HG02981 (cell line): Measurements from ENCODE around the gene GET4.
"Not testable (repeated sequence)": the region's sequence is repeated elsewhere in the genome, so short reads cannot be mapped to it uniquely, and the experiment has no call there.

Experiments
- ATAC-seq: cut with Tn5 transposase; IDR thresholded peaks from one replicate; pipeline ENCODE4 v1.9.1; 2021; ENCODE audit warnings: mild to moderate bottlenecking, moderate library complexity; ENCODE audit not compliant: unreplicated experiment

The GET4 gene

DNA sequence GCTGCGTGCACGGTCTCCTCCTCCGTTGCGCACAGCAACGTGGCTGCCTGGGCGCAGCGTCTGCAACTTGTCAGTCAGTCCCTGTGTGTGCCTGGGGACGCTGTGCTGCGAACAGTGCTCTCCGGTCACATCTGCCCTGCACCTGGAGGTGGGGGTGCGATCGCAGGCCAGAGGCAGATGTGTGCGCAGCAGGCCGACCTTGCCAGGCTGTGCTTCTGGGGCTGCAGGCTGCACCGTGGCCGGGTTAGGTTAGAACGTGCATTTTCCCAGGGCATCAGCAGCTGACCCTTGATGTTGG lies 8.2 kb upstream of the GET4 start:
- ATAC-seq: no peak

DNA sequence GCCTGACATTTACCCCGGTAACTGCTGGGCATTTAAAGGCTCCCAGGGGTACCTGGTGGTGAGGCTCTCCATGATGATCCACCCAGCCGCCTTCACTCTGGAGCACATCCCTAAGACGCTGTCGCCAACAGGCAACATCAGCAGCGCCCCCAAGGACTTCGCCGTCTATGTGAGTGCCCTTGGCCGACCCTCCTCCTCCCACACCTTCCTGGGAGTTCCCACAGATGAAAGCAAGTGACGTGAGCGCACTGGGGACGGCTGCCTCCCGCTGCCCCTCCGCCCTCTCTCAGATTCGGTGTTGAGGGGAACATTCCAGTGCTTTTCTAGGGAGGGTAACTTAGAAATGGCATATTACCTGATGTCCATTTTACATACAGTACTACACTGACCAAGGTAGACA lies 7.0 kb upstream of the GET4 start:
- ATAC-seq: no peak

DNA sequence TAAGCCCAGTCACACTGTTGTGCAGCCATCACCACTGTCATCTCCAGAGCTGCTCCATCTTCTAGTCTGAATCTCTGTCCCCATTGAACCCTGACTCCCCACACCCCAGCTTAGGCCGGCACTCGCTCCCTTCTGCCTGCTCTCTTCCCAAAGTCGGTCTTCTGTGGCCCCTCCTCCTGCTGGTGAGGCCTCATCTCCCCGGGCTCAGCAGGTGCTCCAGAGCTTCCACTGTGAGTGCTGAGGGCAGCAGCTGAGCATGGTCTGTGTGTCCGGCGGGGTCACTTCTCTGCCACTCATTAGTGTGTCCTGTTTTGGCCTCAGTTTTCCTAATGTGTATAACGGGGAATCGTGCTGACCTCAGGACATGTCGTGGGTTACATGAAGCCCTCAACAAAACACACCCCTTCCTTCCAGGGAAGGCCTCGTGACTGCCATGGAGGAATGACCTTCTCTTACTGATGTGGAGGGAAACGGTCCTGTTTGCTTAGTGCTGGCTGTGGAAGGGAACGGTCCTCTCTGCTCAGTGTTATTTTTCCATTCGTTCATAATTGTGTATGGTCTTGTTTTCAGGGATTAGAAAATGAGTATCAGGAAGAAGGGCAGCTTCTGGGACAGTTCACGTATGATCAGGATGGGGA lies 4.3 kb upstream of the GET4 start:
- no peak for ATAC-seq

DNA sequence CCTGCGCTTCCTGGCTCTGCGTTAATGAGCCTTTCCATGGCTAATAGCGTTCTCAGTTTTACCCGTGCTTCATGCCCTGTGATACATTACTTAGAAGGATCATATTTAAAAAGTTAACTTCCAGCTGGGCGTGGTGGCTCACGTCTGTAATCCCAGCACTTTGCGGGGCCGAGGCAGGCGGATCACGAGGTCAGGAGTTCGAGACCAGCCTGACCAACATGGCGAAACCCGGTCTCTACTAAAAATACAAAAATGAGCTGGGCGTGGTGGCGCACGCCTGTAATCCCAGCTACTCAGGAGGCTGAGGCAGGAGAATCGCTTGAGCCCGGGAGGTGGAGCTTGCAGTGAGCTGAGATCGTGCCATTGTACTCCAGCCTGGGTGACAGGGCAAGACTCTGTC lies 3.7 kb upstream of the GET4 start:
- not testable (repeated sequence) for ATAC-seq

DNA sequence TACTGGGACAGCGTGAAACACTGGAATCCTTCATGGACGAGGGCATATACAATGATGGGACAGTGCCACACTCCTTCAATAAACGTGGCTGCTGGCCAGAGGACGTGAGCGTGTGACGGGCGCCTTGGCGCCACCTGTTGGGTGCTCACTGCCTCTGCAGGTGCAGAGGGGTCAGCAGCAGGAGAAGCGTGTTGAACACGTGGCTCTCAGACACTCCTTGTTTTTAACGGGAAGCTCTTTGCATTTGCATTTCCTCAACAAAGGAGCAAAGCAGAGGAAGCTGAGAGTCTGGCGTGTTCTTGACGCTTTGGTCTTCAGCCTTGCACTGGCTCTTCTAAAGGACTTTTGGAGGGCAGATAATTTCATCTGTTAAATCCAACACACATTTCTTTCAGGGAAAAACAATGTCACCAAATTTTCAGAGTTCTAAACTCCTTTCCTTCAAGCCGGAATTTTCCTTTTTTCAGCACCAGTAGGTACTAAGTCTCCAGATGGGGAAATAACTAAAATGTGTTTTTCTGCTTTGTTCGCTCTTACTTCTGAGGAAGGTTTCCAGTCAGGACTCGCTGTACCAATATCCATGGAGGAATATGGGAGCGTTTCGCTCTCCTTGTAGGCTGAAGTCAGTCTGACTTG lies 2.9 kb upstream of the GET4 start:
- ATAC-seq: no peak

DNA sequence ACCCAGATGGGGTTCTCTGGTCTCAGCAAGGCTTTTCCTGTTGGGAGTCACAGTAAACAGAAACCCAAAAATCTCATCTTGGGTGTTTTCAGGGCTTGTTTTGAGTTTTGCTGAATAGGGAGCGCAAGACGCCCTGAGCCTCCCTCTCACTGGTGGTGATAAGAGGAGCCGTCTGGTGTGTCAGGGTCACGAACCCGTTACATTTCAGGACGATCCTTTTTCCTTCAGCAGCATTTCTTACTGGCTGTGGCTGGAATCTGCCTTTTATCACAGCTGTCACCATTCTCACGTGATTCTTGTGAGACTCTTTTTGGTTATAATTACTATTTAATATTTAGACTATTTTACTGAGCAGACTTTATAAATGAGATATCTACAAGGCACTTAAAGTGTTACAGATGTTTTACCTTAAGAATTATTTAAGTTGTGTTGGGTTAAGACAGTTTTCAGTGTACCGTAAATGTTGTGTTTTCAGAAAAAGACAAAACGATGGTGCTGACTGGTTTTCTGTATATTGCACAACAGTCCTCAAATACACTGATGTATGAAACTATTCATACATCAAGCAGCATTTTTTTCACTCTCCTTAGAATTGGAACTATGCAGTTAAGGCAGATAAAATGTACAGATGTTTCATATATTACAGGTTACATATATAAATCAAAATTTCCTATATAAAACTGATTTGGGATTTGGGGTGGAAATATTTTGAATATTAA lies 2.2 kb upstream of the GET4 start:
- no peak for ATAC-seq

DNA sequence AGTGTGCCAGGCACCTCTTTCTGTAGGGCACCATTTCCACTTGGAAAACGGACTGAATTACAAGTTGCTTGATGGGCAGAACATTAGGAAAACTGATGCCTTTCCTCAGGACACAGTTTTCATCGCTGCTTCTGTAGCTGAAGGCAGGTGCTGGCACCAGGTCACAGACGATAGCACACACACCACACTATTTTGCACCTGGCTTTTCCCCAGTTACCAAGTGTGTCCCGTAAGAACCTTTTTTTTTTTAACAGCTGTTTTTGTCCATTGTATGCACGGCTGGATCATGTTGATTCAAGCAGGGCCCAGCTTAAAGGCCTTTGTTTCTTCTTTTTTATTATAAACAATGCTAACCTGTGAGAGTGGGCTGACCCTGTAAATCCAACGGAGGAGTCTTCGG lies 1.3 kb upstream of the GET4 start:
- ATAC-seq: no peak

DNA sequence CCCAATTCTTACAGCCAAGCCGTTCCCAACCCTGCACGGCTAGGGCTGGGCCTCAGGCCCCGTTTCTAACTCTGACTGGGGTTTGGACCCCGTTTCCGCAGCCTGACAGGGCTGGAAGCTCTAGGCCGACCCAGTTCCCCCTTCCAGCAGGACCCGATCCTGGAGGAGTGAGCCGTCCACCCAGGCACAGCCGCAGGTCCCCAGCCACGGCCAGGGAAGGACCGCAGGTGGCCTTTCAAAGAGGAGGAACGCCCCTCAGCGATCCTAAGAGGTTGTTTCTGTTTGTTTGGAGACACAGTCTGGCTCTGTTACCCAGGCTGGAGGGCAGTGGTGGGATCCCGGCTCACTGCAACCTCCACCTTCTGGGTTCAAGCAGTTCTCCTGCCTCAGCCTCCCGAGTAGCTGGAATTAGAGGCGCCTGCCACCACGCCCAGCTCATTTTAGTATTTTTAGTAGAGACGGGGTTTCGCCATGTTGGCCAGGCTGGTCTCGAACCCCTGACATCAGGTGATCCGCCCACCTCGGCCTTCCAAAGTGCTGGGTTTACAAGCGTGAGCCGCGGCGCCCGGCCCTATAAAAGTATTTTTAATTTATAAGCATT lies 778 bp upstream of the GET4 start:
- ATAC-seq: no peak

DNA sequence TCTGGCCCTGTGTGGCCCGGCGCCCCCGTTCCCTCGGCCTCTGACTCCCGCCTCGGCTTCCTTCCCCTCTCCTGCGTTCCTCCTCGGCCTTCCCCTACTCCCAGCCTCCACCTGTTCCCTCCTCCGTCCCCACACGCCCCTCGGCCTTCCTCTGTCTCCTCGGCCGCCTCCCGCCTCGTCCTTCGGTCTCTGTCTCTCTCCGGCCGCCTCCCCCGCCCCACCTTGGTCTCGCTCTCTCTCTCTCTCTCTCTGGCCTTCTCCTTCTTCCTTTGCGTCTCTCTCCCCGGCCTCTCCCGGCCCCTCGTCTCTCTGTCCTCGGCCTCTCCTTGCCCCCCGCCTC lies 588 bp downstream of the GET4 start:
- peak; percentile 19 for ATAC-seq

DNA sequence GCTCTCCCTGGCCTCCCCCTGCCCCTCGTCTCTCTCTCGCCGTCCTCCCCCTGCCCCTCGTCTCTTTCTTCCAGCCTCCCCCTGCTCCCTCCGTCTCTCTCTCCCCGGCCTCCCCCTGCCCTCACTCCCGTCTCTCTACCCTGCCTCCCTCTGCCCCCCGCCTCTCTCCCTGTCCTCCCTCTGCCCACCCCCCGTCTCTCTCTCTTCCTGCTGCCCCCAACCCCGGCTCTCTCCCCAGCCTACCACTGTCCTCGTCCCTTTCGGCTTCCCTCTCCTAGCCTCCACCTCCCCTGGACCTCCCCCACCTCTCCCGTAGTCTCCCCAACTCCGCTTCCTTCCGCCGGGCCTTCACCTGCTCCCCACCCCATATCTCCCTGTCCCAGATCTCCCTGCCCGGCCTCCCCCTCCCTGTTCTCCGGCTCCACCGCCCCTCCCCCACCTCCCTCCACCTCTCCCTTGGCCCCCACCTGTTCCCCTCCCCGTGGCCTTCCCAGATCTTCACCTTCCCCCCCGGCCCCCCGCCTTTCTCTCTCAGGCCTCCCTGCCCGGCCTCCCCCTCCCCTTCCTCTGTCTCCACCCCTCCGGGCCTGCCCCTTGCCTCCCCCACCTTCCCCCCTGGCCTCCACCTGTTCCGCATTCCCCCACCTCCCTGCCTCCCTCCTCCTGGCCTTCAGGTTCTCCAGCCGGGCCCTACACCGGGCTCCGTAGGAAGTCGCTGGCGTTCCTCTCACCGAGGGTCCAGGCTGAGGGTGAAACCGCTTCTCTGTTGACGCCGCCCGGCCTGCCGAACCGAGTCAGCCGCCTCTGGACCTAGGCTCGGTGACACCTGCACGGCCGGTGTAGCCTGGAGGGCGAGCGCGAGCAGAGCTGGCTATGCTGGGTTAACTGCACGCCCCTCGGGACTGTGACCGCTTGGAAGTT lies 1.2 kb downstream of the GET4 start:
- ATAC-seq: no peak

DNA sequence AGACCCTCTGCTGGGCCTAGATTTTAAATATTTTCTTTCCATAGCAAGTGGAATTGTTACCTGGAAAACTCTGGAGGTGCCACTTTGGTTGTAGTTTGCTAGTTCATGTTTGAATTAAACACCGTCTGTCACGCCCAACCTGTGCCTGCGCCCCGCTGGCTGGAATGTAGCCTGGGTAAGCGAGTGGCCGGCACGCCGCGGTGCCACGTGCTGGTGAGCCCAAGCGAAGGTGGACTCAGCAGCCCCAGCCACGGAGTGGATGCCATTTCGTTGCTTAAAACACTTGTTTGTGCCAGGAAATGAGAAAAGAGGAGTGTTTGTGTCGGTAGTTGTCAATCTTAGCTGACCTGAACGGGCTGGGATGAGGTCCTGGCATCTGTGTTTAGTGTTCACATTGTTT lies 2.7 kb downstream of the GET4 start:
- ATAC-seq: no peak

DNA sequence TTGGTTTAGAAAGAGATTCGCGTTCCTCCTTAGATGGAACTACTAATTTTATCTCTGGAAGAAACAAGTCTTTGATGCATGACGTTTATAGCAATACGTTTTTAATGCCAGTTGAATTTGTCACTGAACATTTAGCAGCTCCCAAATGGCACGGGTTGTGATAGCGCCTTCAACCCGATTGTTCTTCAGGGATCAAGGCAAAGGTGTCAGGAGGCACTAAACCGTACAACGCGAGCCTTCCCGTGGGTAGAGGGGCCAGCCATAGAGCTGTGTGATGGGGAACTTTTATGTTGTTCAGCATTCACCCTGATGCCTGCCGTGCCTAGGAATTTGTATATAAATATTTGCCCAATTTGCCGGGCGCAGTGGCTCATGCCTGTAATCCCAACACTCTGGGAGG lies 3.4 kb downstream of the GET4 start:
- ATAC-seq: no peak

DNA sequence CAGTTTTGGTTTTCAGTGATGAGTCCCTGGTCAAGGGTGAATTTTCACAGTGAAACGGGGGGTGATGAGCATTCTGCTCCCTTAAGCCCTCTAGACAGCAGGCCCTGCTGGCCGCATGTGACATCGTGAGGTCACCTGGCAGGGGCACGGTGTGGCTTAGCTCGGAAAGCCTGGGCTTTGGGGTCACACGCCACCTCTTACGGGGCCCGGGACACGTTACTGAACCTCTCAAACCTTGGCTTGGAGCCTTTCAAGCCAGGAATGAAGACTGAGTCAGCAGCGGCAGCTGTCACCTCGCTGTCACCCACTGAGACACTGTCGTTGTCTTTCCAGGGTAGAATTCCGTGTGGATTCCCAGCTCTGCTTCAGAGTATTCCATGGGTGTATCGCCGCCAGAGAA lies 4.1 kb downstream of the GET4 start:
- no peak for ATAC-seq

DNA sequence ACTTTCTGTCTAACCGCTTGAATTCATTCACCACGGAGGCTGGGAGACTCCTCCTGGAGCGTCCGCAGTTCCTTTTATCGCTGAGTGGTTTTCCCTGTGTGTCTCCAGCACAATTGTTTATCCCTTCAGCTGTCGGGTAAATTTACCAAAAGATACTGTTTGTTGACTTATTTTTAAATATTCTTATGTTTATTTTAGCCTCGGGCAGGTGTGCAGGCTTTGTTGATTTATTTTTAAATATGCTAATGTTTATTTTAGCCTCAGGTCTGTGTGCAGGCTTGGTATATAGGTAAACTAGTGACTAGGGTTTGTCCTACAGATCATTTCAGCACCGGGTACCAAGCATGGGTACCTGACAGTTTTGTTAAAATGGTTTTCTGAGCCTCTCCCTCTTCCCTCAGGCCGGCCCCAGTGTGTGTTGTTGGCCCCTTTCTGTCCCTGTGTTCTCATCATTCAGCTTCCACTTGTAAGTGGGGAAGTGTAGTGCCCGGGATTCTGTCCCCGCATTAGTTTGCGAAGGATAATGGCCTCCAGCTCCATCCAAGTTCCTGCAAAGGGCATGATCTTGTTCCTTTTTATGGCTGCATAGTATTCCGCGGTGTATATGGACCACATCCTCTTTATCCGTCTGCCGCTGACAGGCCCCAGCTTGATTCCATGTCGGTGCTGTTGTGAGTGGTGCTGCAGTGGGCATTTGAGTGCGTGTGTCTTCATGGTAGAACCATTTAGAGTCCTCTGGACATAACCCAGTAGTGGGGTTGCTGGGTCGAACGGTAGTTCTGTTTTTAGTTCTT lies 5.3 kb downstream of the GET4 start:
- ATAC-seq: no peak

DNA sequence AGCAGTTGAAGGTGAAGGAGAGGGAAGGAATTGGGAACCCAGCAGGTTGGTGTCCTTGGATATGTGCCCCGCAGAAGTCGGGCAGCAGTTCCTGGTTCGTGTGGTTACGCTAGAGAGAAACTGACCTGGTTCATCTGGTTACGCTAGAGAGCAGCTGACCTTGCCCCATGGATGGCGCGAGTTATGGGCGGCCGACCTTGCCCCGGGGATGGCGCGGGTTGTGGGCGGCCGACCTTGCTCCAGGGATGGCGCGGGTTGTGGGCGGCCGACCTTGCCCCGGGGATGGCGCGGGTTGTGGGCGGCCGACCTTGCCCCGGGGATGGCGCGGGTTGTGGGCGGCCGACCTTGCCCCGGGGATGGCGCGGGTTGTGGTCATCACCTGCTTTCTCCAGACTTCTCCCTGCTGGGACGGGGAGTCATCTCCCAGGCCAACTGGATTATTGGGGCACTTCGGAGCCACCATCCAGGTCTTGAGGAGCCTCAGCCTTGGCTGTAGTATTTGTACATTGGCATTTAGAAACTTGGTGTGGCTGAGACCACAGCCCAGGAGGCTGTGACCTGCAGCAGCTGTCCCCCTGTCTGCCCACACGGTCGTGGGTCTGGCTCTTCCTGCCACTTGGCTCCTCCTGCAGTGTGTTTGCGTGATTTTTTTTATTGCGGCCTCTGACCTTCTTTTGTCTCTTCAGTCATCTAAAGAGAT lies 6.1 kb downstream of the GET4 start:
- ATAC-seq: no peak

DNA sequence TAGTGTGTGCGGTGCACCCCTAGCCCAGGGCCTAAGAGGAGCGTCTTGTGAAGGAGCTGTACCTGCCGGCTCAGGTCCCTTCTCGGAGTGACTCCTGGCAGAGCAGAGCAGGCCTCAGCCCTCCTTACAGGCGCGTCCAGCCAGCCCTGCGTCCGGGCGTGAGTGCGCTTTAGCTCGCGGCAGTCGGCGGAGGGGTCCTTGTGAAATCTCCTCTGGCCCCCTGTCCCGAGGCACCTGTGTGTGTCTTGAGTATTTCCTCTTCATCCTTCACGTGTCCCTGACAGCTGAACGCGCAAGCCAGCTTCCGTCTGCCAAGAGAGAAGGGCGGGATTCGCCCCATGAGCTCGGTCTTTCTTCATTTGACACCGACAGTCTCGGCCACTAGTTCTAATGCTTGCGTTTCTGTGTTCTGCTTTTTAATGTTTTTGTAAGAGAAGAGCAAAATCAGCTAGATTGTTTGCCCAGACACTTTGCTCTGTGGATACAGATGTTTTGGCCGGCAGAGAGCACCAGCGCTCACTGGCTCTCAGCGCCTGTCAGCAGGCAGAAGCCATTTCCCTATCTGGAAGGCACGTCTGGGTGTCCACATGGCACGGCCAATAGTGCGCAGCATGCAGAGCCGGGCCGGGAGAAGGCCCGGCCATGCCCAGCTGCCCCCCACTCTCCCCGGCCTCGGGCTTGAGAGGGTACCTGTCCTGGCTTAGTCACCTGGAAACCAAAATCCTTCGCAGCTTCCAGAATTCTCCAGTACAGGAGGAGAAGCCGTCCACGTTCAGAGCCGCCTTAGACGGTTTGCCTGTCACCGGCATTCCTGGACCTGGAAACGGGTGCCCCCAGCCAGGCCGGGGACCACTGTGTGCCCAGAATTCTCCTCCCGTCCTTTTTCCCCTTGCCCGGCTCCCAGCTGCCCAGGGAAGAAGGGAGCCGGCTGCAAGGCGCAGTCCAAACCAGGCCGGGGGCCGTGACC lies 7.0 kb downstream of the GET4 start:
- no peak for ATAC-seq

DNA sequence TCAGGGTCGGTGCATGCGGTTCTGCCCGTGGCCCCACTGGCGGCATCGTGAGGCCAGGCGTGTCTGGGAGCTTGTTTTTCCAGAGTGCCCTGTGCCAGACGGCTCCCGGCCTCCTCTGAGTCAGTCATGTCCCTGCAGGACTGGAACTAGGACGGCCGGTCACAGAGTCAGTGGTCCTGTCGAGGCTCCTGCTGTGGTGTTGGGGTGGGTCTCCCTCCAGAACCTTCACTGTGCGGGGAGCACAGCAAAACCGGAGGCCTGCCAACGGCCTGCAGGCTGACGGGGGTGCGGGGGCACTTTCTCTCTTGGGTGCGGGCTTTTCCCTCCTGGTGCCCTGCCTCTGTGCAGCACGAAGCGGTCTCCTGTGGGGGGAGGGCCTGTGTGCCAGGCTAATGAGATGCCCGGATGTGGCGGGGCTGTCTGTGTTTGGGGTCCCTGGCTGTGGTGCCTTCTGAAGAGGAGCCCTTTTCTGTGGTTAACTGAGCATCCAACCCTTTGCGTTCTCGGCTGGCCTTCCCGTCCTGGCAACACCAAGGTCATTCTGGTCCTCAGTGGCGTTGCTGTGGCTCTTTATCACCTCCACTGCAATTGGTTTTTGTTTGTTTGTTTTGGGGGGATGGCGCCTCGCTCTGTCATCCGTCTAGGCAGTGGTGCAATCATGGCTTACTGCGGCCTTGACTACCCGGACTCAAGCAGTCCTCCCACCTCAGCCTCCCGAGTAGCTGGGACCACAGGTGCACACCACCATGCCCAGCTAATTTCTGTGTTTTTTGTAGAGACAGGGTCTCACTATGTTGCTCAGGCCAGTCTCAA lies 8.0 kb downstream of the GET4 start:
- no peak for ATAC-seq
